Uterus (tissue), 4 donors: ENCODE results near the gene PPY. TPM values are rescaled to one million over a fixed set of nuclear protein-coding genes. Genes with fewer than 3 reads are reported as not detected.

ENCODE experiments used
- DNase-seq, 2 donors: peaks; one replicate each; pipeline ENCODE4 v3.0.0-alpha.2; 2019 to 2020
- H3K27ac ChIP-seq, 2 donors: fragments of 200-600 bp; sonication (generic); 1 replicate in 1 of 2; 2 replicates in 1 of 2; pipeline ENCODE4 v1.5.1; 2016 to 2018
- H3K27me3 ChIP-seq, 2 donors: fragments of 200-600 bp; sonication (generic); one replicate each; pipeline ENCODE4 v1.5.1; 2018 to 2019; ENCODE audit warnings: control low read depth in 1 of 2
- H3K36me3 ChIP-seq, 2 donors: fragments of 200-600 bp; sonication (generic); one replicate each; pipeline ENCODE4 v1.5.1; 2019; ENCODE audit warnings: control low read depth in 1 of 2
- H3K4me1 ChIP-seq, 2 donors: fragments of 200-600 bp; sonication (generic); one replicate each; pipeline ENCODE4 v1.5.1; 2018 to 2019; ENCODE audit warnings: control low read depth in 1 of 2
- H3K4me3 ChIP-seq, 2 donors: fragments of 200-600 bp; sonication (generic); 1 replicate in 1 of 2; 2 replicates in 1 of 2; pipeline ENCODE4 v1.5.1; 2018 to 2019; ENCODE audit warnings: mild to moderate bottlenecking in 1 of 2
- H3K9me3 ChIP-seq, 2 donors: fragments of 200-600 bp; sonication (generic); one replicate each; pipeline ENCODE4 v1.5.1; 2019; ENCODE audit warnings: control low read depth in 1 of 2
- POLR2A ChIP-seq, 2 donors: fragments of 450-650 bp; IDR thresholded peaks; one replicate each; pipeline ENCODE4 v1.6.1; 2016; ENCODE audit warnings: antibody characterized with exemption in 2 of 2, mild to moderate bottlenecking in 1 of 2, moderate library complexity in 1 of 2
- intact Hi-C: fragments of 100-400 bp; cut with DNase I; formaldehyde crosslinking; loops from one replicate; pipeline ENCODE4 v1.15.1; 2023; ENCODE audit warnings: low total_unique reads
- total RNA-seq, 4 donors: library from RNA; depleted of rRNA in 3 of 4; stranded (reverse); fragments of >200 nt in 3 of 4; gene quantifications; one replicate each; pipeline versions ENCODE4 v1.1.0 to v1.2.4, GENCODE V29; 2014 to 2023
- TF ChIP-seq, protein P1 (sequence below), 4 experiments: fragments of 200-600 bp in 2 of 4; fragments of 450-650 bp in 2 of 4; sonication (generic) in 2 of 4; IDR thresholded peaks; one replicate each; pipeline ENCODE4 v1.5.1; 2016 to 2019; ENCODE audit warnings: antibody characterized with exemption in 4 of 4, mild to moderate bottlenecking in 2 of 4, moderate library complexity in 1 of 4
- donor health status: DM: yes; HTN: yes; CAD: no.

Gene PPY
- total RNA-seq, 4 donors from 2014 or later: not detected

GRCh38 chr17:43951750-43952149 lies 9.5 kb upstream of the PPY start:
- no peak for DNase-seq
- Histone ChIP-seq H3K9me3 (no peaks in the 10 kb centered on the region), H3K27me3 (peaks cover 0 to 35% of the 10 kb centered on the region in 2 donors), H3K4me3 (no peak overlapping the region), H3K4me1 (no peaks in the 10 kb centered on the region), H3K27ac (no peak overlapping the region), H3K36me3 (no peaks in the 10 kb centered on the region)
- TF ChIP-seq POLR2A (IDR thresholded peaks at IDR 0.05): no peak
- TF ChIP-seq, protein P1, sequence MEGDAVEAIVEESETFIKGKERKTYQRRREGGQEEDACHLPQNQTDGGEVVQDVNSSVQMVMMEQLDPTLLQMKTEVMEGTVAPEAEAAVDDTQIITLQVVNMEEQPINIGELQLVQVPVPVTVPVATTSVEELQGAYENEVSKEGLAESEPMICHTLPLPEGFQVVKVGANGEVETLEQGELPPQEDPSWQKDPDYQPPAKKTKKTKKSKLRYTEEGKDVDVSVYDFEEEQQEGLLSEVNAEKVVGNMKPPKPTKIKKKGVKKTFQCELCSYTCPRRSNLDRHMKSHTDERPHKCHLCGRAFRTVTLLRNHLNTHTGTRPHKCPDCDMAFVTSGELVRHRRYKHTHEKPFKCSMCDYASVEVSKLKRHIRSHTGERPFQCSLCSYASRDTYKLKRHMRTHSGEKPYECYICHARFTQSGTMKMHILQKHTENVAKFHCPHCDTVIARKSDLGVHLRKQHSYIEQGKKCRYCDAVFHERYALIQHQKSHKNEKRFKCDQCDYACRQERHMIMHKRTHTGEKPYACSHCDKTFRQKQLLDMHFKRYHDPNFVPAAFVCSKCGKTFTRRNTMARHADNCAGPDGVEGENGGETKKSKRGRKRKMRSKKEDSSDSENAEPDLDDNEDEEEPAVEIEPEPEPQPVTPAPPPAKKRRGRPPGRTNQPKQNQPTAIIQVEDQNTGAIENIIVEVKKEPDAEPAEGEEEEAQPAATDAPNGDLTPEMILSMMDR (IDR thresholded peaks at IDR 0.05): no peak
- intact Hi-C loops: no loop called here

GRCh38 chr17:43950554-43950953 lies 8.3 kb upstream of the PPY start:
- no peak for DNase-seq
- Histone ChIP-seq H3K4me1 (no peaks in the 10 kb centered on the region), H3K27ac (no peak overlapping the region), H3K36me3 (no peaks in the 10 kb centered on the region), H3K27me3 (peaks cover 0 to 35% of the 10 kb centered on the region in 2 donors), H3K9me3 (no peaks in the 10 kb centered on the region), H3K4me3 (no peak overlapping the region)
- intact Hi-C loops: no loop called here
- TF ChIP-seq, protein P1 (IDR thresholded peaks at IDR 0.05): no peak
- no peak for TF ChIP-seq POLR2A (IDR thresholded peaks at IDR 0.05)

GRCh38 chr17:43949781-43950180 lies 7.5 kb upstream of the PPY start:
- H3K4me1 ChIP-seq: no peaks in the 10 kb centered on the region
- H3K27ac ChIP-seq: no peak overlapping the region
- no peaks in the 10 kb centered on the region for H3K9me3 ChIP-seq
- no peak for DNase-seq
- intact Hi-C loops: no loop called here
- TF ChIP-seq, protein P1 (IDR thresholded peaks at IDR 0.05): no peak
- no peak for TF ChIP-seq POLR2A (IDR thresholded peaks at IDR 0.05)
- no peak overlapping the region for H3K4me3 ChIP-seq
- H3K36me3 ChIP-seq: no peaks in the 10 kb centered on the region
- H3K27me3 ChIP-seq: peaks cover 0 to 35% of the 10 kb centered on the region in 2 donors

- intact Hi-C loops: no loop called here
- TF ChIP-seq, protein P1 (IDR thresholded peaks at IDR 0.05): no peak
- TF ChIP-seq POLR2A (IDR thresholded peaks at IDR 0.05): no peak
- DNase-seq: no peak
- H3K4me1 ChIP-seq: no peaks in the 10 kb centered on the region
- H3K4me3 ChIP-seq: no peak overlapping the region
- H3K36me3 ChIP-seq: no peaks in the 10 kb centered on the region
- peaks cover 0 to 16% of the 10 kb centered on the region in 2 donors for H3K27me3 ChIP-seq
- H3K9me3 ChIP-seq: no peaks in the 10 kb centered on the region
- H3K27ac ChIP-seq: no peak overlapping the region
These were observed 4.5 kb upstream of the PPY start for GRCh38 chr17:43946781-43947180.

- intact Hi-C loops: no loop called here
- H3K27me3 ChIP-seq: peaks cover 0 to under 1% of the 10 kb centered on the region in 2 donors
- DNase-seq: no peak
- H3K4me1 ChIP-seq: no peaks in the 10 kb centered on the region
- no peaks in the 10 kb centered on the region for H3K36me3 ChIP-seq
- TF ChIP-seq, protein P1 (IDR thresholded peaks at IDR 0.05): no peak
- TF ChIP-seq POLR2A (IDR thresholded peaks at IDR 0.05): no peak
- no peak overlapping the region for H3K4me3 ChIP-seq
- H3K9me3 ChIP-seq: no peaks in the 10 kb centered on the region
- no peak overlapping the region for H3K27ac ChIP-seq
These were observed 3.0 kb upstream of the PPY start for GRCh38 chr17:43945074-43945829.
